Uterus (tissue), 4 donors: ENCODE results near the gene FAM83F. TPM values are rescaled to one million over a fixed set of nuclear protein-coding genes. Genes with fewer than 3 reads are reported as not detected.

Experiments used
- DNase-seq, 2 donors: peaks; one replicate each; pipeline ENCODE4 v3.0.0-alpha.2; 2019 to 2020
- H3K27ac ChIP-seq, 2 donors: fragments of 200-600 bp; sonication (generic); 1 replicate in 1 of 2; 2 replicates in 1 of 2; pipeline ENCODE4 v1.5.1; 2016 to 2018
- H3K27me3 ChIP-seq, 2 donors: fragments of 200-600 bp; sonication (generic); one replicate each; pipeline ENCODE4 v1.5.1; 2018 to 2019; ENCODE audit warnings: control low read depth in 1 of 2
- H3K36me3 ChIP-seq, 2 donors: fragments of 200-600 bp; sonication (generic); one replicate each; pipeline ENCODE4 v1.5.1; 2019; ENCODE audit warnings: control low read depth in 1 of 2
- H3K4me1 ChIP-seq, 2 donors: fragments of 200-600 bp; sonication (generic); one replicate each; pipeline ENCODE4 v1.5.1; 2018 to 2019; ENCODE audit warnings: control low read depth in 1 of 2
- H3K4me3 ChIP-seq, 2 donors: fragments of 200-600 bp; sonication (generic); 1 replicate in 1 of 2; 2 replicates in 1 of 2; pipeline ENCODE4 v1.5.1; 2018 to 2019; ENCODE audit warnings: mild to moderate bottlenecking in 1 of 2
- H3K9me3 ChIP-seq, 2 donors: fragments of 200-600 bp; sonication (generic); one replicate each; pipeline ENCODE4 v1.5.1; 2019; ENCODE audit warnings: control low read depth in 1 of 2
- POLR2A ChIP-seq, 2 donors: fragments of 450-650 bp; IDR thresholded peaks; one replicate each; pipeline ENCODE4 v1.6.1; 2016; ENCODE audit warnings: antibody characterized with exemption in 2 of 2, mild to moderate bottlenecking in 1 of 2, moderate library complexity in 1 of 2
- intact Hi-C: fragments of 100-400 bp; cut with DNase I; formaldehyde crosslinking; loops from one replicate; pipeline ENCODE4 v1.15.1; 2023; ENCODE audit warnings: low total_unique reads
- total RNA-seq, 4 donors: library from RNA; depleted of rRNA in 3 of 4; stranded (reverse); fragments of >200 nt in 3 of 4; gene quantifications; one replicate each; pipeline versions ENCODE4 v1.1.0 to v1.2.4, GENCODE V29; 2014 to 2023
- TF ChIP-seq, protein P1 (sequence below), 4 experiments: fragments of 200-600 bp in 2 of 4; fragments of 450-650 bp in 2 of 4; sonication (generic) in 2 of 4; IDR thresholded peaks; one replicate each; pipeline ENCODE4 v1.5.1; 2016 to 2019; ENCODE audit warnings: antibody characterized with exemption in 4 of 4, mild to moderate bottlenecking in 2 of 4, moderate library complexity in 1 of 4
- donor health status: DM: yes; HTN: yes; CAD: no.

Gene FAM83F
- total RNA-seq, 4 donors from 2014 or later, result under 0.01 to 2.6 (median 0.11) TPM

DNA sequence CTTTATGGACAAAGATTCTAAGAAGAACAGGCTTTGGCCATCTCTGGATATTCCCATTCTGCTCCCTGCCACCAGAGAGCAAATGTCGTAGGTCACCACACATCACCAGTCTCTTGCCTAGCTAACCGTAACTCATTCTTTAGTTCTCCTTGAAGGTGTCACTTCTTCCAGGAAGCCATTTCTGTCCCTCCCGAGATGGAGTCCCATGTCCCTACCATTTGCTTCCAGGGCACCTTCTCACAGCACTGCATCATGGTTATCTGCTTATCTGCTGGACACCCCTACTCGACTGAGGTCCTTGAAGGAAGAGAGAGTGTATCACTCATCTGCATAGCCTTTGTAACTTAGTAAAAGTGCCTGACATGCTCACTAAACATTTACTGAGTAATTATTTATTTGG, 47.6 kb downstream of the FAM83F start:
- no peak overlapping the region for H3K27ac ChIP-seq
- no peak for DNase-seq
- H3K4me1 ChIP-seq, result peaks cover 0 to 5% of the 10 kb centered on the region in 2 donors
- H3K36me3 ChIP-seq, result no peaks in the 10 kb centered on the region
- TF ChIP-seq POLR2A (IDR thresholded peaks at IDR 0.05), result no peak
- TF ChIP-seq, protein P1, sequence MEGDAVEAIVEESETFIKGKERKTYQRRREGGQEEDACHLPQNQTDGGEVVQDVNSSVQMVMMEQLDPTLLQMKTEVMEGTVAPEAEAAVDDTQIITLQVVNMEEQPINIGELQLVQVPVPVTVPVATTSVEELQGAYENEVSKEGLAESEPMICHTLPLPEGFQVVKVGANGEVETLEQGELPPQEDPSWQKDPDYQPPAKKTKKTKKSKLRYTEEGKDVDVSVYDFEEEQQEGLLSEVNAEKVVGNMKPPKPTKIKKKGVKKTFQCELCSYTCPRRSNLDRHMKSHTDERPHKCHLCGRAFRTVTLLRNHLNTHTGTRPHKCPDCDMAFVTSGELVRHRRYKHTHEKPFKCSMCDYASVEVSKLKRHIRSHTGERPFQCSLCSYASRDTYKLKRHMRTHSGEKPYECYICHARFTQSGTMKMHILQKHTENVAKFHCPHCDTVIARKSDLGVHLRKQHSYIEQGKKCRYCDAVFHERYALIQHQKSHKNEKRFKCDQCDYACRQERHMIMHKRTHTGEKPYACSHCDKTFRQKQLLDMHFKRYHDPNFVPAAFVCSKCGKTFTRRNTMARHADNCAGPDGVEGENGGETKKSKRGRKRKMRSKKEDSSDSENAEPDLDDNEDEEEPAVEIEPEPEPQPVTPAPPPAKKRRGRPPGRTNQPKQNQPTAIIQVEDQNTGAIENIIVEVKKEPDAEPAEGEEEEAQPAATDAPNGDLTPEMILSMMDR (IDR thresholded peaks at IDR 0.05), result no peak
- no peaks in the 10 kb centered on the region for H3K9me3 ChIP-seq
- no peak overlapping the region for H3K4me3 ChIP-seq
- intact Hi-C loops, result loop anchor here (10.0 kb wide), 1 partner anchor 152 kb away; no protein-coding TSS in a partner anchor
- no peaks in the 10 kb centered on the region for H3K27me3 ChIP-seq

DNA sequence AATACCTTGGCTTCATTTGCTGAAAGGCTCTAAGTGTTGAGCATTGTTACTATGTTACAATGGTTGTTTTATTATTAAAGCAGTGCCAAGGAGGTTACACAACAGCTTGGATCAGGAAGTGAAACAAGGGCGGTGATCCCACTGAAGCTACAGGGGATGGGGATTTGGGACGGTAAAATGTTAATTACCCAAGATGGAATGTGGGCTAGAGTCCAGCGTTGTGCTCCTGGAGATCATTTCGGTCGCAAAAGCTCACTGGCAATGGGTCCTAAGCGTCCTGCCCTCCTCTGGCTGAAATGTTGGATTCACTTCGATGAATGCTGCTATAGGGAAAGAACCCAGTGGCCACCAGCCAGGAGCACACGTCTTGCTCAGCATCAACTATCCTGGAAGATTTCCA, 48.3 kb downstream of the FAM83F start:
- Histone ChIP-seq H3K27ac (peak overlapping the region; percentile 97 to 98), H3K4me1 (peaks cover 0 to 5% of the 10 kb centered on the region in 2 donors), H3K36me3 (no peaks in the 10 kb centered on the region), H3K9me3 (no peaks in the 10 kb centered on the region), H3K27me3 (no peaks in the 10 kb centered on the region), H3K4me3 (no peak overlapping the region)
- DNase-seq, result peak; percentile 54 to 67
- TF ChIP-seq POLR2A (IDR thresholded peaks at IDR 0.05), result no peak
- TF ChIP-seq, protein P1 (IDR thresholded peaks at IDR 0.05), result no peak
- intact Hi-C loops, result loop anchor here (10.0 kb wide), 1 partner anchor 152 kb away; no protein-coding TSS in a partner anchor

DNA sequence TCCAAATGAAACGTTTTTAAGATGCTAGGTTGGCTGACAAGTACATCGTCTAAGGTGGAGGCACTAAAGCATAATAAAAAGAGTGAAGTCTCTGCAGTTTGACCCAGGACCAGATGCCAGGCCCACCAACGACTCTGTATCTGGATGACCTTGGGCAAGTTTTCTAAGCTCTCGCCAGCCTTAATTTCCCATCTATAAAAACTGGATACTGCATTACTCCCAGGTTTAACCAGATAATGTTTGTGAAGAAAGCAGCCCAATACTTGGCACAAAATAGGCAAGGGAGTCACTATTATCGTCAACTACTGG, 49.0 kb downstream of the FAM83F start:
- Histone ChIP-seq H3K27ac (peak overlapping the region; percentile 97 to 98), H3K9me3 (no peaks in the 10 kb centered on the region), H3K36me3 (no peaks in the 10 kb centered on the region), H3K27me3 (no peaks in the 10 kb centered on the region), H3K4me1 (peaks cover 0 to 5% of the 10 kb centered on the region in 2 donors), H3K4me3 (peak overlapping the region; percentile 82 to 85)
- no peak for TF ChIP-seq POLR2A (IDR thresholded peaks at IDR 0.05)
- TF ChIP-seq, protein P1 (IDR thresholded peaks at IDR 0.05), result no peak
- DNase-seq, result no peak
- intact Hi-C loops, result loop anchor here (10.0 kb wide), 1 partner anchor 151 kb away; no protein-coding TSS in a partner anchor

DNA sequence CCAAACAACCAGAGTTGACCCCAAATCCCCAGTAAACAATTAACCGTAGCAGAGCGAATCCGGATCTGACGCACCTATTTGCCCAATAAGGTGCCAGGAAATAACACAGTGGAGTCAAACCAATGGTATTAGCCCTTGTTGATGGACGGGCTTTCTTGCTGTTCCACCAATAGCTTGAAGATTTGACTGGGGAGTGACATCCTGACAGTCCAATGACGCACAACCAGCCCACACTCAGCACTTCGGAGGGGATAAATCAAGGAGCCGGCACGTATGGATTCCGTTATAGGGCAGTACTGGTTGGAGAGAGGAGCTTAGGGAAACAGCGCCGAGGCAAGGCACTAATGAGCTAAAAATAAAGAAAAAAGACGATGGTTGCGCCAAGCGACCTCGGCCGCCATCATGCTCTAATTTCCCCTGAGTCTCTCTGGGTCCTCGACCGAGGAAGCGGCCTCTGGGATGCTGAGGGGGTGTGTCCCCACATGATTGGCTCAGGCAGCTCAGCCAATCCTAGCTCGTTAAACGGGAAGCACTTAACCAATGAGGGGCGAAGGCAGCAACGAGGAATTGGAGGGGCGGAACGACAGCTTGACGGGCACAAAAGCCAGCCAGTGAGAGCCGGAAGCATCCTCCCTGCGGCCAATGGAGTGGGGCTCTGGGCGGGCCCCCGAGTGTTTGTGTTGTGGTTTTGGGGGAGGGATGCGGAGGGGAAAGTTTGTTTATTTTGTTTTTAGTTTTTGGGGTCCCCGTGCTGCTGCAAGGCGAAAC, 49.5 kb downstream of the FAM83F start:
- TF ChIP-seq, protein P1 (IDR thresholded peaks at IDR 0.05), result no peak
- peak; percentile 55 to 66 for TF ChIP-seq POLR2A (IDR thresholded peaks at IDR 0.05)
- H3K36me3 ChIP-seq, result no peaks in the 10 kb centered on the region
- intact Hi-C loops, result loop anchor here (10.0 kb wide), 1 partner anchor 151 kb away; no protein-coding TSS in a partner anchor
- H3K9me3 ChIP-seq, result no peaks in the 10 kb centered on the region
- no peaks in the 10 kb centered on the region for H3K27me3 ChIP-seq
- peak overlapping the region; percentile 82 to 85 for H3K4me3 ChIP-seq
- peak; percentile 98 to 99 for DNase-seq
- peak overlapping the region; percentile 97 to 98 for H3K27ac ChIP-seq
- H3K4me1 ChIP-seq, result peaks cover 0 to 5% of the 10 kb centered on the region in 2 donors
